Motor neuron (in vitro differentiated cells): Measurements from ENCODE around the gene PCCA. TPM values are rescaled to one million over a fixed set of nuclear protein-coding genes. Genes with fewer than 3 reads are reported as not detected.
A peak's percentile ranks its signal among the peaks of the same experiment; 100 is the strongest.
"Not testable (repeated sequence)": the region's sequence is repeated elsewhere in the genome, so short reads cannot be mapped to it uniquely, and the experiment has no call there.

ENCODE experiments used
- ATAC-seq, 8 experiments: fragments of 200-7000 bp; cut with Tn5 transposase; replicated peaks in 6 of 8; 2 replicates each; pipeline ENCODE4 v1.8.0; 2021; ENCODE audit warnings: mild to moderate bottlenecking in 8 of 8, moderate library complexity in 8 of 8
- H3K27ac ChIP-seq, 2 donors: fragments of 250-450 bp; sonication (Bioruptor Pico); 2 replicates each; pipeline ENCODE4 v1.9.0; 2021; ENCODE audit warnings: antibody characterized with exemption in 2 of 2, mild to moderate bottlenecking in 2 of 2, moderate library complexity in 1 of 2
- H3K4me1 ChIP-seq, 2 donors: fragments of 250-450 bp; sonication (Bioruptor Pico); replicated peaks in 1 of 2; 2 replicates each; pipeline ENCODE4 v1.6.1; 2021; ENCODE audit warnings: antibody characterized with exemption in 2 of 2, mild to moderate bottlenecking in 2 of 2, moderate library complexity in 1 of 2
- H3K4me3 ChIP-seq, 5 donors: fragments of 250-450 bp; sonication (Bioruptor Pico); 2 replicates each; pipeline ENCODE4 v1.9.0; 2021; ENCODE audit warnings: antibody characterized with exemption in 5 of 5, mild to moderate bottlenecking in 5 of 5, moderate library complexity in 4 of 5
- WGBS, 10 experiments: fragments of 450-650 bp; shearing (Covaris generic); methylation state at CpG; one replicate each; pipeline ENCODE4 v1.0.0; 2022; 5-methylcytosine and 5-hydroxymethylcytosine counted together
- in situ Hi-C, 9 experiments: fragments of 400-800 bp; cut with MboI; loops; one replicate each; pipeline ENCODE4 v1.15.0; 2021; ENCODE audit warnings: low sequenced_read_pairs in 9 of 9, low pct_unique_long_range_greater_than_20kb in 2 of 9; ENCODE audit not compliant: unreplicated experiment in 9 of 9
- total RNA-seq, 8 experiments: library from RNA; unstranded; fragments of 300-600 nt; gene quantifications; 2 replicates each; pipeline versions ENCODE4 v1.2.3 to v1.2.4, GENCODE V29; 2022

The PCCA gene
- total RNA-seq, 8 experiments from 2014 or later = 19.1 to 98.3 (median 50.9) TPM

DNA sequence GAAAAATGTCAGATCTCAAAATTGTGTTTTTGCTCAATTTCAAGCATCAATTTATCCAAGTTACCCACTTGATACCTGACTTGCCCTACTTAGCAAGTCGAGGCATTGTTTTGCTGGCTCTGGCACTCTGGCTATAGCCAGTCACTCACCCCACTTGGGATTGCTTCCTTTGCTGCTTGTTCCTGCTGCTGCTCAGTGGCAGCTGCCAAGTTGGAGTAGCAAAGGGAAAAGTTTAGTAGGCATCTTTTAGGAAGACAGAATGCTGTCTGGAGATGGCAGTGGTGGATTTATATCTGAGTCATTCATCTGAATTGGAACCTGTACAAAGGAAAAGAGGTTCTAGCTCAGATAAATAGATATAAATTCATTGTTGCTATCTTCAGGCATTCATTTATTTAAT, 41.2 kb downstream of the PCCA start:
- ATAC-seq = no peak
- 13 to 100% (median 67%) methylated on average over 1 of the region's 1 CpG; no CpG with 5 or more reads in 3 of the 10 experiments for WGBS, 10 experiments

GRCh38 chr13:100130930-100131511, 42.1 kb downstream of the PCCA start:
- in situ Hi-C loops = no loop called here
- H3K4me1 ChIP-seq = no peaks in the 10 kb centered on the region
- no peak overlapping the region for H3K27ac ChIP-seq
- no peak for ATAC-seq
- WGBS, 10 experiments = 50 to 100% (median 80%) methylated on average over 2 to 4 of the region's 6 CpGs; no CpG with 5 or more reads in 3 of the 10 experiments
- no peak overlapping the region for H3K4me3 ChIP-seq

More for the DNA sequence above, 41.2 kb downstream of the PCCA start:
- in situ Hi-C loops = no loop called here
- no peaks in the 10 kb centered on the region for H3K4me1 ChIP-seq
- no peak overlapping the region for H3K27ac ChIP-seq
- H3K4me3 ChIP-seq = no peak overlapping the region

DNA sequence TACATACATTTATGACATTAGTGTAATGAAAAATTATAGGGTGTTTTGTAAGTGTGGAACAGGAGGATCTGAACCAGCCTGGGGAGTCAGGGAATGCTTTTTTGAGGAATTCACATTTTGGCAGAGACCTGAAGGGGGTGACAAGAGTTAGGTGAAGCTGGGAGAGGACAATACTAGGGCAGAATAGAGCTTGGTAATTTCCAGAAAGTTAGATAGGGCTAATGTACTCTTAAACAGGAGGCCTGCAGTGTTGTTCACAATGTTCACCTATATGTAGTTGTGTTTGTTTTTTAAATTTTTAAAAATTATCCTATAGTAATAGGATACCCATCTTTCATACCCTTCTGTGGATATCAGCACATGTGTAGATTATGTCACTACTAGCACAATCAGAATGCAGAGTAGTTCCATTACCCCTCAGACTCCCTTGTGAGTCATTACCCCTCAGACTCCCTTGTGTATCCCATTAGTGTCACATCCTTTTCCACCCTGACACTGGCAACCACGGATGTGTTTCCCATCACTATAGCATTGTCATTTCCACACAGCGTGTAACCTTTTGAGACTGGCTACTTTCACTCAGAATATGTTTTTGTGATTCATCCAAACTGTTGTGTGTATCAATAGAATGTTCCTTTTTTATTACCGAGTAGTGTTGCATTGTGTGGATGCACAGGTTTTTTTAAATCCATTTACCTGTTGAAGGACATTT, 43.1 kb downstream of the PCCA start:
- in situ Hi-C loops = no loop called here
- Histone ChIP-seq H3K27ac (no peak overlapping the region), H3K4me3 (no peak overlapping the region), H3K4me1 (no peaks in the 10 kb centered on the region)
- peak in 7 of 8 experiments; percentile 50 to 98 (median 94) for ATAC-seq
- WGBS, 10 experiments = 4 to 100% (median 85%) methylated on average over 1 to 3 of the region's 3 CpGs; no CpG with 5 or more reads in 2 of the 10 experiments

DNA sequence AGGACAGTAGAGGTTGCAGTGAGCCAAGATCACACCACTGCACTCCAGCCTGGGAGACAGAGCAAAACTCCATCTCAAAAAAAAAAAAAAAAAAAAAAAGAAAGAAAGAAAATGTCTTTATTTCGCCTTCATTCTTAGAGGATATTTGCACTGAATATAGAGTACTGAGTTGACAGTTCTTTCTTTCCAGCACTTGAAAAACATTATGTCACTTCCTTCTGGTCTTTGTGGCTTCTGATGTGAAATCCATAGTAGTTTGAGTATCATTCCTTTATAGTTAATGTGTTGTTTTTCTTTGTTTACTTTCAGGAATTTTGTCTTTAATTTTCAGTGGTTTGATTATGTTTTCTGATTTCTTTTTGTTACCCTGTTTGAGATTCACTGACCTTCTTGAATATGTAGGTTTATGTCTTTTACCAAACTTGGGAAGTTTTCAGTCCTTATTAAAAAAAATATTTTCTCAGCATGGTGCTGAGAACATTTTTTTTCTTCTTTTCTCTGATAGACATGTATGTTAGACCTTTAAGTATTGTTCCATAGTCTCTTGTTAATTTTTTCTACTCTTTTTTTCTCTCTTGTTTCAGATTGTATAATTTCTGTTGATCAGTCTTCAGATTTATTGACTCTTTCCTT, 50.1 kb downstream of the PCCA start:
- Histone ChIP-seq H3K4me3 (no peak overlapping the region), H3K4me1 (no peaks in the 10 kb centered on the region), H3K27ac (no peak overlapping the region)
- 86 to 100% (median 100%) methylated on average over 1 of the region's 1 CpG; no CpG with 5 or more reads in 2 of the 10 experiments for WGBS, 10 experiments
- in situ Hi-C loops = no loop called here
- ATAC-seq = no peak

GRCh38 chr13:100139817-100140216, 50.9 kb downstream of the PCCA start:
- ATAC-seq = peak in 1 of 8 experiments; percentile 68
- no peaks in the 10 kb centered on the region for H3K4me1 ChIP-seq
- 13 to 100% (median 100%) methylated on average over 1 of the region's 1 CpG; no CpG with 5 or more reads in 1 of the 10 experiments for WGBS, 10 experiments
- in situ Hi-C loops = no loop called here
- H3K4me3 ChIP-seq = no peak overlapping the region
- H3K27ac ChIP-seq = no peak overlapping the region

DNA sequence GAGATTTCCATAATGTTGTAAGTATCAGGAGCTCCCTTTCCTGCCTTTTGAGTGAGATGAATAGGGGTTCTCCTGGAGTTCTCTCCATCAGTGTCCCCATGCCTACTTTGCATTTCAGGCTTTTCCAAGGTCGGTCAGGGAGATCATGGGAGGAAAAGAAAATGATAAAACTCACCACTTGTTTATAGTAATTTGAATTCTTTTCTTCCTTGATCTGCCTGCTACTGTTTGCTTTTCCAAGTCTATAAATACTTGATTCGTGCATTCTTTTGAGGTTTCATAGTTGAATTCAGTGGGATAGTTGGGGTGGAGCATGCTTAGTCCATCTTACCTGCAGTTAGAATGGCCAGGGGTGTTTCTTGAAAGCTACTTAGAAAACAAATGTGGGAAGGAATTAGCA, 51.5 kb downstream of the PCCA start:
- ATAC-seq = no peak
- 49 to 100% (median 85%) methylated on average over 1 to 2 of the region's 2 CpGs; no CpG with 5 or more reads in 1 of the 10 experiments for WGBS, 10 experiments

GRCh38 chr13:100141461-100141961, 52.6 kb downstream of the PCCA start:
- H3K27ac ChIP-seq, in situ Hi-C loops, ATAC-seq, H3K4me3 ChIP-seq, H3K4me1 ChIP-seq: not testable (repeated sequence)
- 85 to 100% (median 95%) methylated on average over 2 to 5 of the region's 5 CpGs for WGBS, 10 experiments

More for the DNA sequence above, 51.5 kb downstream of the PCCA start:
- Histone ChIP-seq H3K4me3 (no peak overlapping the region), H3K4me1 (no peaks in the 10 kb centered on the region), H3K27ac (no peak overlapping the region)
- in situ Hi-C loops = no loop called here

- ATAC-seq = no peak
- Histone ChIP-seq H3K4me3 (no peak overlapping the region), H3K4me1 (no peaks in the 10 kb centered on the region), H3K27ac (no peak overlapping the region)
- WGBS, 10 experiments = 88 to 100% (median 100%) methylated on average over 1 to 3 of the region's 3 CpGs
- in situ Hi-C loops = no loop called here
These were observed 57.6 kb downstream of the PCCA start for GRCh38 chr13:100146534-100146933.

GRCh38 chr13:100147825-100148224, 58.9 kb downstream of the PCCA start:
- 65 to 100% (median 95%) methylated on average over 1 to 4 of the region's 4 CpGs; no CpG with 5 or more reads in 1 of the 10 experiments for WGBS, 10 experiments
- no peak overlapping the region for H3K27ac ChIP-seq

GRCh38 chr13:100148422-100148821, 59.5 kb downstream of the PCCA start:
- in situ Hi-C loops = no loop called here
- WGBS, 10 experiments = 51 to 100% (median 66%) methylated on average over 2 to 3 of the region's 4 CpGs
- ATAC-seq = no peak
- H3K4me3 ChIP-seq = no peak overlapping the region
- no peak overlapping the region for H3K27ac ChIP-seq
- H3K4me1 ChIP-seq = no peaks in the 10 kb centered on the region

More at GRCh38 chr13:100147825-100148224, 58.9 kb downstream of the PCCA start:
- ATAC-seq = no peak
- no peaks in the 10 kb centered on the region for H3K4me1 ChIP-seq
- H3K4me3 ChIP-seq = no peak overlapping the region
- in situ Hi-C loops = no loop called here

- in situ Hi-C loops = no loop called here
- Histone ChIP-seq H3K4me3 (no peak overlapping the region), H3K4me1 (no peaks in the 10 kb centered on the region), H3K27ac (no peak overlapping the region)
- ATAC-seq = no peak
- WGBS, 10 experiments = 29 to 100% (median 89%) methylated on average over 1 to 4 of the region's 4 CpGs
These were observed 60.5 kb downstream of the PCCA start for GRCh38 chr13:100149389-100149788.

- H3K4me1 ChIP-seq, ATAC-seq, in situ Hi-C loops, H3K27ac ChIP-seq, H3K4me3 ChIP-seq: not testable (repeated sequence)
- 87 to 100% (median 98%) methylated on average over 1 to 13 of the region's 16 CpGs; no CpG with 5 or more reads in 3 of the 10 experiments for WGBS, 10 experiments
These were observed 61.8 kb downstream of the PCCA start for GRCh38 chr13:100150711-100151110.

GRCh38 chr13:100154842-100155416, 66.0 kb downstream of the PCCA start:
- WGBS, 10 experiments = 71 to 100% (median 95%) methylated on average over 1 to 6 of the region's 6 CpGs
- no peaks in the 10 kb centered on the region for H3K4me1 ChIP-seq
- H3K27ac ChIP-seq = no peak overlapping the region
- no peak overlapping the region for H3K4me3 ChIP-seq
- in situ Hi-C loops = no loop called here
- ATAC-seq = no peak
